ENCODE results near the gene TSPAN7.

The TSPAN7 gene

GRCh38 chrX:38649221-38649620 is 87.9 kb downstream of the TSPAN7 start:
- no peak for DNase-seq (ENCODE audit: low read depth)

- DNase-seq (ENCODE audit: low read depth) = no peak
Observed at GRCh38 chrX:38649674-38650647, 88.6 kb downstream of the TSPAN7 start.

GRCh38 chrX:38651625-38652601 is 90.6 kb downstream of the TSPAN7 start:
- DNase-seq (ENCODE audit: low read depth) = no peak

DNA sequence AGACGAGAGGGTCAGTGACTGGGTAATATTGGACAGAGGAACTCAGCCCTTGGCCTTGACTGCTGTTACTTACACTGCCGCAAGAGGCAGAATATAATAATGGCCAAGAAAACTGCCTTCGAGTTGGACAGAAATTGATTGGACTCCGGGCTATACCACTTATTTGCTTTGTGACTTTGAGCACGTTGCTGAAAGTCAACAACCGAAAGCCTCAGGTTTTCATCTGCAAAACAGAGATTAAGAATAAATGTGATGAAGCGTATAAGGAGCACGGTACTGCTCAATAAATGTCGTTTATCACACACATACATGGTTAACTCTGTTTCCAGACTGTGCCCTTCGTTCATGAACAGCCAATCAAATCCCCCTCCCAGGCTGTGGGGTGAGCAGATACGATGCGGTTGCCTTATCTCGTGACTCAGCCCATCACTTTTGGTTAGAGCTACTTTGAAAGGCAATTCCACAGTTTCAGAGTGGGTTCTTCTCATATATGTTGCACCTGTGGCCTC is 91.6 kb downstream of the TSPAN7 start:
- no peak for DNase-seq (ENCODE audit: low read depth)

DNA sequence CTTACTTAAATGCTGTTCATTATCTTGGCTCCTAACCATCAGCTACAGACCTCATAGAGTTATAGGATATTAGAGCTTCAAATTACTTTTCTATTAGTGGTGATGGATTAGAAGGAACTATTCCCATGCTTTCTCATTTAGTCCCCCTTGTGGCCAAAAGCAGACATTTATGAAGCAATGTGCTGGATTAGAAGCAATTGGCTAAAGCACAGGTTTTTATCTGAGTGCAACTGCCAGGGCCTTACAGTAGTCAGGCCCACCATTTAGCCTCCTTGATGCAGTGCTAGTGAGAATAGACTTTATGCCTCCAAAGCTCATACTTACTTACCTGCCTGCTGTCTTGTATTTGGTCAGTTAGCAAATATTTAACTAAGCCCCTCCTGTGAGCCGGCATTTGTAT is 93.0 kb downstream of the TSPAN7 start:
- no peak for DNase-seq (ENCODE audit: low read depth)

- no peak for DNase-seq (ENCODE audit: low read depth)
Observed at GRCh38 chrX:38656350-38656915, 95.1 kb downstream of the TSPAN7 start.

DNA sequence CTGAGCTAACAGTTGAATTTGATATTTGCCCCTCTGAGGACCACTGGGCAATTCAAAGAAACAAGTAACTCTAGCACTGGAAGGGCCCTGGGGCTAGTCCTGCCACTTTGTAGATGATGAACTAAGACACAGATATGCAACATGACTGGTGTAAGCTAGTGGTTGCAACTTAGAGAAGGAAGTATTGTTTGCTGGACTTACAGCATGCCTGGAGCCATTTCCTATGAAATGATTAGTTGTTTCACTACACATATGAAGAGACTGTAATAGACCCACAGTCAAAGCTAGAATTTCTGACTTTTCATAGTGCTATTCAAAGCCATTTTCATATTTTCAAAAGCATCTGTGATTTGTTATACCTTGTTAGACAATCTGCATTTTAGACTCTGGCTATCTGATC is 96.2 kb downstream of the TSPAN7 start:
- DNase-seq (ENCODE audit: low read depth) = no peak

GRCh38 chrX:38660395-38661102 is 99.2 kb downstream of the TSPAN7 start:
- no peak for DNase-seq (ENCODE audit: low read depth)

GRCh38 chrX:38661103-38661441 is 99.7 kb downstream of the TSPAN7 start:
- no peak for DNase-seq (ENCODE audit: low read depth)

DNA sequence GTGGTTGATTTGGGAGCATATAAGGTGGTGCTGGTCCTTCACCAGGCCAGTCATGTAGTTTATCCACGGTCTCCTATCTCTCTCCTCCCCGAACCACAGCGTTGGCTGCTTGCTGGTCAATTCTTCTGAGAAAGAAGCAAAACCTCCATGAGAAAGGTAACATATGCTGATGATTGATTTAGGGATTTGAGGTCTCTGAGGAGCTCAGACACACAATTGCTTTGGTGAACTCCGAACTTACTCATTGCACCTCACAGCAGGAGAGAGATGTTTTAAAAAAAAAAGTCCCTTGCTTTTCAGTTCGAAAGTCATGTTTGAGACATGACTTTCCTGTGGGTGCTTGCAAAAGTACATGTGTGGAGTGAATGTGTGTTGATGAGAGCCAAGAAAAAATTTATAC is 100.2 kb downstream of the TSPAN7 start:
- DNase-seq (ENCODE audit: low read depth) = no peak

DNA sequence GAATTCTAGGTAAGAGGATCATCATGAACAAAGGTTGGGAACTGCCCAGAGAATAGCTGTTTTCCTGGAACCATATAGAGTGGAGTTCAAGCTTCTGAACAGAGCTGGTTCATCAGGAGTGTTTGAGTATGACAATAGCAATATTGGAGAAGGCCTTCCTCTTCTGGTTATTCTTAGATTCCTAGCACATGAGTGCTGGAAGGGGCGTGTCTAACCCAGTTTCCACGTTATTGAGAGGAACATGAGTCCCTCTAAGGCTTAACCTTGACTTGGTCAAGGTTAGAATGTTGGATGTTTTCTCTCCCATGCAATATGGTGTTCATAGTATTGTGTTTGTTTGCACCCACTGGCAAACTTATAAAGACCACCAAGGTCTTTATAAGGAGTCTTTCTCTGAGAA is 101.3 kb downstream of the TSPAN7 start:
- DNase-seq (ENCODE audit: low read depth) = no peak

GRCh38 chrX:38664285-38664684 is 102.9 kb downstream of the TSPAN7 start:
- DNase-seq (ENCODE audit: low read depth) = no peak

- no peak for DNase-seq (ENCODE audit: low read depth)
Observed at GRCh38 chrX:38666909-38667308, 105.6 kb downstream of the TSPAN7 start.

GRCh38 chrX:38668771-38669170 is 107.4 kb downstream of the TSPAN7 start:
- no peak for DNase-seq (ENCODE audit: low read depth)

- no peak for DNase-seq (ENCODE audit: low read depth)
Observed at GRCh38 chrX:38669428-38669827, 108.1 kb downstream of the TSPAN7 start.

DNA sequence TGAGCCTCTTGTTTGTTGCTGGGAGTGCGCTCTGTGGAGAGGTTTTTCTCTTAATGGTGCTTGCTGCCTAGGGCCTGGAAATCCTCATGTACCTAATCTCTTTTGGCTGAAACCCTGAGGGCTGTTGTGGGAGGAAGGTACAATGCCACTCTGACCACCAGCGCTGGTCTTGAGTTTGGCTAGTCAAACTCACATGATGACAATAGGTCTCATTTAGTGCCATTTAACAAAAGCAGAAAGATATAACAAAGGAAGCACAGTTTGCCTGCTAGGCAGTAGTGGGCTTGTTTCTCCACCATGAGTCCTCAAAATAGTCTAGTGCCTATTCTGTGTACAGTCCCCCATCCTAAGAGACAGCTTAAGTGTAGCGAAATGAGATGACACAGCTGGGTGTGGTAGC is 111.3 kb downstream of the TSPAN7 start:
- DNase-seq (ENCODE audit: low read depth) = no peak

DNA sequence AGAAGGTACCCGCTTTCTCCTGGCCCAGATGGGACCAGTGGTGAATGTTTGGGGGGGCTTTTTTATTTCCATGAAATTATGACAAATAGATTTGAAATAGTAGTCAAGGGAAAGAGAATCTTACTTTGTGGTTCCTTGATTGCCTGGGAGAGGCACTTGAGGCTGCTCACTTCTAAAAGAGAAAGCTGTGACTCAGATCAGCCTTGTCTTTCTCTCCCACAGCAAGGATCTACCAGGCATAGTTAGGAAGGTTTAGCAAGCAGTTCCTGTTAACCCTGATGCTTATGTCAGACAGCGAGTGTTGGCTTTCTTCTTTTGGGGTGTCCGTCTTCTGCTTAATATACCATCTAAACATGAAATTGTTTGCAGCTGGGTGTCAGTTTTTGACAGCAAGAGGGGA is 114.5 kb downstream of the TSPAN7 start:
- DNase-seq (ENCODE audit: low read depth) = no peak

- DNase-seq (ENCODE audit: low read depth) = no peak
Observed at GRCh38 chrX:38678183-38678582, 116.8 kb downstream of the TSPAN7 start.

DNA sequence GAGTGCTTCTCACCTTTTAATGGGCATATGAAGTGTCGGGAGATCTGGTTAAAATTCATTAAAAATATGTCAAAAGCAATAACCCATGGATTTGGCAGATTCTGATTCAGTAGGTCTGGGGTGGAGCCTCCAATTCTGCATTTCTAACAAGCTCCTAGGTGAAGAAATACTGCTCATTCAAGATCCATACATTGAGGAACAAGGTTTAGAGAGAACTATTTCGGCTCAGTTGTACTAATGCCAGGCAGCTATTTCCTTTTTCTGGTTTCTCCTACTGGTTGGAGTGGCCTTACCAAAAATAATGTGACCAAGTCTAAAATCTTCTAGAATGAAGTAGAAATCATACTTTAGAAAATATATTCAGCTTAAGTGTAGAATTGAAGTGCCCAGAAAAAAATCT is 117.5 kb downstream of the TSPAN7 start:
- no peak for DNase-seq (ENCODE audit: low read depth)

- no peak for DNase-seq (ENCODE audit: low read depth)
Observed at GRCh38 chrX:38679695-38680094, 118.4 kb downstream of the TSPAN7 start.

DNA sequence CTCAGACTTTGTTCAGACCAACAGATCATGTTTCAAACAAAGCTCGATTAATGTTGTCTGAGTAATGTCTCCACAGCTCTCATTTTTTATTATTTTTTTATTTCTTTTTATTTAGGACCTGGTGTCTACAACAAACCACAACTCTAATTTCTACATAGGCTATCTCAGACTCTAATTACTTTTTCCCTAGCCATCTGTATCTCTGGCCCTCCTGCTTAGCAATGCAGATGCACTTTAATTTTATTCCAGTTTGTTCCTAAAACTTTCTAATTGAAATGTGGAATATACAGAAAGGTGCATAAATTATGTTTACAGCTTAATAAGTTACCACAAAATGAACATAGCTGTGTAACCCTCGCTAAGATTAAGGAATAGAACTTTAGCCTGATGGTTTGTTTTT is 120.8 kb downstream of the TSPAN7 start:
- no peak for DNase-seq (ENCODE audit: low read depth)

- no peak for DNase-seq (ENCODE audit: low read depth)
Observed at GRCh38 chrX:38692961-38693360, 131.6 kb downstream of the TSPAN7 start.

Data from stimulated activated CD8-positive, alpha-beta memory T cell treated with anti-CD3 and anti-CD28 coated beads, Interleukin-12 subunit alpha, Interleukin-12 subunit beta, amount 100 ng/mL, for 4 hours (primary cell).